Spinal cord (tissue), 10 donors: ENCODE data around the gene ZNF813. TPM values are rescaled to one million over a fixed set of nuclear protein-coding genes. Genes with fewer than 3 reads are reported as not detected.
"Not testable (repeated sequence)": the region's sequence is repeated elsewhere in the genome, so short reads cannot be mapped to it uniquely, and the experiment has no call there.

Source experiments
- DNase-seq, 6 donors: peaks; one replicate each; pipeline versions ENCODE4 v3.0.0 to v3.0.0-alpha.2; 2013 to 2015; ENCODE audit warnings: low spot score in 6 of 6, low read depth in 4 of 6
- H3K27ac ChIP-seq: one replicate; pipeline ENCODE4 v1.5.1; 2013; ENCODE audit warnings: low read depth, low read length, control low read depth
- H3K27me3 ChIP-seq: one replicate; pipeline ENCODE4 v1.6.1; 2013; ENCODE audit warnings: low read length; ENCODE audit not compliant: control insufficient read depth, insufficient read depth
- H3K36me3 ChIP-seq: one replicate; pipeline ENCODE4 v1.6.1; 2013; ENCODE audit warnings: low read length; ENCODE audit not compliant: control insufficient read depth, insufficient read depth
- H3K4me1 ChIP-seq: one replicate; pipeline ENCODE4 v1.6.1; 2013; ENCODE audit warnings: low read length; ENCODE audit not compliant: control insufficient read depth, insufficient read depth
- H3K4me3 ChIP-seq: one replicate; pipeline ENCODE4 v1.5.1; 2013; ENCODE audit warnings: low read depth, low read length, control low read depth
- H3K9me3 ChIP-seq: one replicate; pipeline ENCODE4 v1.6.1; 2013; ENCODE audit warnings: low read length; ENCODE audit not compliant: control insufficient read depth, insufficient read depth
- WGBS: methylation state at CpG from one replicate; pipeline ENCODE4 v1.1.5; 2013; ENCODE audit warnings: missing lambda C conversion rate; ENCODE audit not compliant: insufficient coverage; 5-methylcytosine and 5-hydroxymethylcytosine counted together
- long read RNA-seq, 4 donors: transcript quantifications; one replicate each; lab custom pipeline, GENCODE V29; 2026
- polyA plus RNA-seq, 2 donors: library from polyadenylated mRNA; unstranded; fragments of 120-200 nt; gene quantifications; one replicate each; pipeline ENCODE4 v1.2.1, GENCODE V29; 2013; ENCODE audit not compliant: insufficient read length in 2 of 2
- total RNA-seq, 2 donors: library from RNA; depleted of rRNA in 1 of 2; stranded (reverse); fragments of 120-200 nt in 1 of 2; fragments of >200 nt in 1 of 2; gene quantifications; one replicate each; pipeline versions ENCODE4 v1.2.3 to v1.2.4, GENCODE V29; 2013 to 2014
- donor health status: healthy.

ZNF813 gene
- total RNA-seq (1 to 10 TPM; 5.1 TPM), polyA plus RNA-seq (1 to 10 TPM; 2.4 to 3.1 TPM)
- long read RNA-seq, donor 1, result 0 reads
- long read RNA-seq, donor 2, result 0 reads
- long read RNA-seq, donor 3, result 0 reads
- long read RNA-seq, donor 4, result 0 reads

DNA sequence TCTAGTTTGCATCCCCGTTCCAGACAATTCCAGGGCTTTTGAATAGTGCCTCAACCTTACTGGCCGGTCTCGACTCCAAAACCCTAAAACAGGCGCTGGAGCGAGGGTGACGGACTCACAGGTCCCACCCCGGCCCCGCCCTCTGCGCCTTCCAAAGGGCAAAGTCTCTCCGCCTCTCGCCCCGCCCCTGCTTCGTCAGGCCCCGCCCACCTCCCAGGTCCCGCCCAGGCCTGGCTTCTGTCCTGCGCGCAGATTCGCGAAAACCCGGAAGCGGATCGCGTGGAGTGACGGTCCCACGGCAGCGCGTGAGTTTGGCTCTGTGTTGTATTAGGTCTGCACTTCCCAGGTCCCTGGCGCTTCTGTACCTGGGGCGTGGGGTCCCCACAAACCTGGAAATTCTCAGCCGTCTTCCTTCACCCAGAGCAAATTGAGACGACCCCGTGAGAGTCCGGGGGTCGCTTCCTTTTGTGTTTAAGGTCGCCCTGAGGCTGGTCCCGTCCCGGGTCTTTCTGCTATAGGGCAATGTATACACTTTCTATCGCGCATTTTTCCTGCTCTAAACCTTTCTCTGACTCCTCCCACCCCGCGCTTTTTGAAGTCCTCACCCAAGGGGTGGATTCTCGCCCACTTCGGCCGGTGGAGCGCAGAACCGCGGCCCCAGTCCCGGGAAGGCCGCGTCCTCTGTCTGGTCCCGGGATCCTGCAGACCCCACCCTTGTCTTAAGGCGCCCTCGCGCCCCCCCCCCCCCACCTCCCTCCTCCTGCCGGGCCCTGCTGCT, at the start of gene ZNF813:
ZNF813 (plus strand) TSS at position 249 of the 778 bp plus-strand sequence. CDS start 16,090 bp downstream, outside the sequence.
- 0% methylated on average over 47 of the region's 55 CpGs for WGBS
- Histone ChIP-seq H3K4me1 (peaks cover 28% of the 10 kb centered on the region), H3K9me3 (no peaks in the 10 kb centered on the region), H3K27me3 (no peaks in the 10 kb centered on the region), H3K27ac (no peak within 1 kb of the TSS), H3K36me3 (no peaks in the 10 kb centered on the region), H3K4me3 (peak within 1 kb of the TSS; percentile 60)
- DNase-seq, result peak; percentile 80 to 97 (median 88)

GRCh38 chr19:53420520-53421315, 46.8 kb upstream of the ZNF813 start:
- WGBS, result 80% methylated on average over 1 of the region's 11 CpGs
- H3K4me3 ChIP-seq, result not testable (repeated sequence)

DNA sequence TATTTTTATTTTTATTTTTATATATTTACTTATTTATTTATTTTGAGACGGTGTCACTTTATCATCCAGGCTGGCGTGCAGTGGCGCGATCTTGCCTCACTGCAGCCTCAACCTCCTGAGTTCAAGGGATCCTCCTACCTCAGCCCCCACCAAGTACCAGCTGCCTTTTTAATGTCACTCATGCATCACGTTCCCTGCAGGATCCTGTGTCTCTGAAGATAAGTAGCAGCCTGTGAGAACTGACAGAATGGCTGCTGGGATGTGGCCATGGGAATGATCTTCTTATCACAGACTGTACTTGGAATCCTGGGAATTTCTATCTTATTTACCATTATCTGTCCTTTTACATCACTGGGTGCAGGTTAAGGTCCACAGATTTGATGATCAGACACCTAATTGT, 45.0 kb upstream of the ZNF813 start:
- Histone ChIP-seq H3K4me1 (no peaks in the 10 kb centered on the region), H3K9me3 (no peaks in the 10 kb centered on the region), H3K36me3 (peaks cover 4% of the 10 kb centered on the region), H3K27ac (no peak overlapping the region), H3K4me3 (no peak overlapping the region), H3K27me3 (no peaks in the 10 kb centered on the region)
- no CpG with 5 or more reads among the region's 5 CpGs for WGBS
- peak in 2 of 6 donors; percentile 5 to 78 for DNase-seq

More at GRCh38 chr19:53420520-53421315, 46.8 kb upstream of the ZNF813 start:
- not testable (repeated sequence) for H3K27ac ChIP-seq, H3K36me3 ChIP-seq, H3K4me1 ChIP-seq, DNase-seq, H3K27me3 ChIP-seq, H3K9me3 ChIP-seq

DNA sequence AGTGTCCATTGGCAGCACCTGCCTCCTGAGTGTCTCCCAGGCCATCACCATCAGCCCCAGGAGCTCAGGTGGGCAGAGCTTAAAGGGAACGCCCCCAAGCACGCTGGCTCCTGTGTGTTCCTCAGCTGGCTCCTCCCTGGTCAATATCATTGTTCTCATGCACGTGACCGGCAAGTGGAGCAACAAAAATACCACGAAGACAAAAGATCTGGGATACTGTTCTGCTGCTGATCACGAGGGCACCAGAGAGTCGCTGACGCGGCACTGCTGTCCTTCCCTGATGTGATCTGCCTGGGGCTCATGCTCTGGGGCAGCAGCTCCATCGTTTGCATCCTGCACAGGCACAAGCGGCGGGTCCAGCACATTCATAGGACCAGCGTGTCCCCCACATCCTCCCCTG, 44.5 kb upstream of the ZNF813 start:
- not testable (repeated sequence) for H3K27me3 ChIP-seq, H3K4me3 ChIP-seq, H3K9me3 ChIP-seq, H3K27ac ChIP-seq, H3K36me3 ChIP-seq, H3K4me1 ChIP-seq
- DNase-seq, result peak in 2 of 6 donors; percentile 19 to 81
- no CpG with 5 or more reads among the region's 13 CpGs for WGBS

- not testable (repeated sequence) for H3K27ac ChIP-seq, H3K4me3 ChIP-seq, H3K4me1 ChIP-seq, H3K36me3 ChIP-seq, H3K9me3 ChIP-seq, H3K27me3 ChIP-seq
- peak in 2 of 6 donors; percentile 38 to 88 for DNase-seq
- WGBS, result no CpG with 5 or more reads among the region's 8 CpGs
Measured at GRCh38 chr19:53423680-53424079, 43.9 kb upstream of the ZNF813 start.

DNA sequence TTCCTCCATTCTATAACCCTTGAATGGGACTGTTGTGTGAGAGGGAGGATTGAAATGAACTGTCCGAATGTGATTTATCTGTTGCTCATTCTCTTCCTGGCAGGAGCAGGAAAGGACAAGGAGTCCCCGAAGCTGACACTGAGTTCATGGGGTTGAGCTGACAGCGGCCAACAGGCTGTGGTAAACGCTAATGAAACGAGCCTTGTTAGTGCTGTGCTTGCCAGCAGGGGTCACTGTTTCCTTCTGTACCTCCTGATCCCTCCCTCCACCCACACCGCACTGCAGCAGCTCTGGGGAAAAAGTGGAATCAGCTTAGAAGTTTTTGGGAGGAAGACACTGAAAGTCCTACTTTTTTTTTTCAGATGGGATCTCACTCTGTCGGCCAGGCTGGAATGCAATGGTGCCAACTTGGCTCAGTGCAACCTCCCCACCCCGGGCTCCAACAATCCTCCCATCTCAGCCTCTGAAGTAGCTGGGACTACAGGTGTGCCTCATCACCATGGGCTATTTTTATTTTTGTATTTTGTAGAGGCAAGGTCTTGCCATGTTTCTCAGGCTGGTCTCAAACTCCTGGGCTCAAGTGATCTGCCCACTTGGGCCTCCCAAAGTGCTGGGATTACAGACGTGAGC, 42.5 kb upstream of the ZNF813 start:
- Histone ChIP-seq H3K27ac (no peak overlapping the region), H3K4me3 (no peak overlapping the region), H3K36me3 (peaks cover 4% of the 10 kb centered on the region), H3K9me3 (no peaks in the 10 kb centered on the region), H3K27me3 (no peaks in the 10 kb centered on the region), H3K4me1 (no peaks in the 10 kb centered on the region)
- peak in 5 of 6 donors; percentile 43 to 92 (median 71) for DNase-seq
- WGBS, result 28% methylated on average over 4 of the region's 9 CpGs

GRCh38 chr19:53431399-53432087, 36.0 kb upstream of the ZNF813 start, which contains the start of gene ZNF761:
TSS of gene ZNF761 (plus strand) at chr19:53431984. CDS start at chr19:53447269, 15,285 bp downstream.
- no peaks in the 10 kb centered on the region for H3K27me3 ChIP-seq
- peak within 1 kb of the TSS; percentile 65 for H3K4me3 ChIP-seq
- peak; percentile 68 to 97 (median 82) for DNase-seq
- peaks cover 3% of the 10 kb centered on the region for H3K36me3 ChIP-seq
- H3K27ac ChIP-seq, result peak within 1 kb of the TSS; percentile 15
- no peaks in the 10 kb centered on the region for H3K9me3 ChIP-seq
- peaks cover 18% of the 10 kb centered on the region for H3K4me1 ChIP-seq
- under 1% methylated on average over 46 of the region's 46 CpGs for WGBS

DNA sequence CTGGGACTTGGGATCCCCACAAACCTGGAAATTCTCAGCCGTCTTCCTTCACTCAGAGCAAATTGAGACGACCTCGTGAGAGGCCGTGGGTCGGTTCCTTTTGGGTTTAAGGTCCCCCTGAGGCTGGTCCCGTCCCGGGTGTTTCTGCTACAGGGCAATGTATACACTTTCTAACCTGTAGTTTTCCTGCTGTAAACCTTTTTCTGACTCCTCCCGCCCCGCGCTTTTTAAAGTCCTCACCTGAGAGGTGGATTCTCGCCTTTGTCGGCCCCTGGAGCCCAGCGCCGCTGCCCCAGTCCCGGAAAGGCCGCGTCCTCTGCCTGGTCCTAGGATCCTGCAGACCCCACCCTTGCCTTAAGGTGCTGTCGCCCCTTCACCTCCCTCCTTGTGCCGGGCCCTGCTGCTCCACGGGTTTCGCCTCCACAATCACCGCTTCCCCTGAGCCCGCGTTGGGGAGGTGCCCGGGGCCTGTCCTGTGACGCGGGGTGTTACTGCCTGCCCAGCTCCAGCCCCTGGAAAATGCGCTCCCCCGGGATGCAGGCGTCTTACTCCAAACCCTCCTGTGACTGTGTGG, 35.4 kb upstream of the ZNF813 start:
- Histone ChIP-seq H3K4me3 (peak overlapping the region; percentile 65), H3K36me3 (peaks cover 3% of the 10 kb centered on the region), H3K27ac (peak overlapping the region; percentile 3), H3K27me3 (no peaks in the 10 kb centered on the region), H3K9me3 (no peaks in the 10 kb centered on the region), H3K4me1 (peaks cover 18% of the 10 kb centered on the region)
- DNase-seq, result peak in 1 of 6 donors; percentile 1
- WGBS, result 2% methylated on average over 26 of the region's 30 CpGs
